Adipocyte (in vitro differentiated cells): ENCODE results near the gene OR8D1.

Experiments used
- DNase-seq: peaks from one replicate; pipeline ENCODE4 v3.0.0-alpha.2; 2015; ENCODE audit warnings: low read depth
- H3K27me3 ChIP-seq: replicated peaks from 2 replicates; pipeline ENCODE4 v1.7.0; 2013; ENCODE audit warnings: mild to moderate bottlenecking, low read length, moderate library complexity; ENCODE audit not compliant: control insufficient read depth, insufficient read depth
- H3K36me3 ChIP-seq: 2 replicates; pipeline ENCODE4 v1.7.0; 2013; ENCODE audit warnings: low read length, mild to moderate bottlenecking, moderate library complexity; ENCODE audit not compliant: control insufficient read depth, insufficient read depth, severe bottlenecking
- H3K4me1 ChIP-seq: 2 replicates; pipeline ENCODE4 v1.7.0; 2013; ENCODE audit warnings: mild to moderate bottlenecking, low read length, moderate library complexity; ENCODE audit not compliant: control insufficient read depth, insufficient read depth
- H3K4me3 ChIP-seq: 2 replicates; pipeline ENCODE4 v1.7.0; 2013; ENCODE audit warnings: mild to moderate bottlenecking, low read length, moderate library complexity
- H3K9ac ChIP-seq: 2 replicates; pipeline ENCODE4 v1.7.0; 2013; ENCODE audit warnings: mild to moderate bottlenecking, low read length, moderate library complexity
- H3K9me3 ChIP-seq: 2 replicates; pipeline ENCODE4 v1.7.0; 2013; ENCODE audit warnings: mild to moderate bottlenecking, low read length, moderate library complexity; ENCODE audit not compliant: control insufficient read depth

Gene OR8D1

DNA sequence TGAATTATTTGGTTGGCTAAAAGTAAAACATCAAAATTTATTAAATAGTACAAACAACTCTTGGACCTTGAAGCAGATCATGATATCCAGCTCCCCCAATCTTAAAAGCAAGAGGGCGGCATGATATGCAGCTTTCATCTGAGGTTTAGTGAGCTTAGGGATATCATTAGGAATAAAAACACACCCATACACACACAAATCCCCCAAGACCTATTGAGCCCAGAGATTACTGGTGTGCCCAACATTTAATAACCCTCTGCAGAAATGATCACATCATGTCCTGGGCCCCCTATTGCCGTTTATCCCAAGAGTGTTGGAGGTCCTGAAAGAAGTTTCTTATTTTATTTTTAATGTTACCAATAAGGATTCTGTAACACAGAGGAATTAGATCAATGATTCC is at the start of gene OR8D1:
OR8D1 (minus strand) TSS at position 101 of the 400 bp plus-strand sequence. CDS start 3,183 bp downstream, outside the sequence.
- no peak within 1 kb of the TSS for H3K9ac ChIP-seq
- no peak for DNase-seq
- no peaks in the 10 kb centered on the region for H3K4me1 ChIP-seq
- H3K36me3 ChIP-seq = no peaks in the 10 kb centered on the region
- H3K27me3 ChIP-seq = no peaks in the 10 kb centered on the region
- no peaks in the 10 kb centered on the region for H3K9me3 ChIP-seq
- H3K4me3 ChIP-seq = no peak within 1 kb of the TSS

DNA sequence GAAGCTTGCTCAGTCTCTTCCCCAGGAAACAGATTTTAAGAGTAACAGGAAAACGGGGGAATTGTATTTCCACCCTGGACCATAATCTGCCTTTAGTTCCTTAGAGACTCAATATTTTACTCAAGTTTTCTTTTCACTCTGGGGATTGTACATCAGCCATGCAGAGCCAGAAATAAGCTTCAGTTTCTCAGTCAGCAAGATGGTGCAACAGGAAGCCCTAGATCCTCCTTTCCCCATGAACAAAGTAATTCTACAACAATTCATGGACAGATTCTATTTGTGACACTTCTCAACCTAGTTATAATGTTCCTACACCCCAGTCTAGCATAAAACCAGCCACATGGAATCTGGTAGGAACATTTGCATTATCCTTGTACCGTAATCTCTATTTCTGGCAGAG is 45.8 kb upstream of the OR8D1 start:
- H3K4me1 ChIP-seq = no peaks in the 10 kb centered on the region
- DNase-seq = no peak
- H3K4me3 ChIP-seq = no peak overlapping the region
- H3K36me3 ChIP-seq = no peaks in the 10 kb centered on the region
- H3K27me3 ChIP-seq = no peaks in the 10 kb centered on the region
- no peak overlapping the region for H3K9ac ChIP-seq
- H3K9me3 ChIP-seq = no peaks in the 10 kb centered on the region

DNA sequence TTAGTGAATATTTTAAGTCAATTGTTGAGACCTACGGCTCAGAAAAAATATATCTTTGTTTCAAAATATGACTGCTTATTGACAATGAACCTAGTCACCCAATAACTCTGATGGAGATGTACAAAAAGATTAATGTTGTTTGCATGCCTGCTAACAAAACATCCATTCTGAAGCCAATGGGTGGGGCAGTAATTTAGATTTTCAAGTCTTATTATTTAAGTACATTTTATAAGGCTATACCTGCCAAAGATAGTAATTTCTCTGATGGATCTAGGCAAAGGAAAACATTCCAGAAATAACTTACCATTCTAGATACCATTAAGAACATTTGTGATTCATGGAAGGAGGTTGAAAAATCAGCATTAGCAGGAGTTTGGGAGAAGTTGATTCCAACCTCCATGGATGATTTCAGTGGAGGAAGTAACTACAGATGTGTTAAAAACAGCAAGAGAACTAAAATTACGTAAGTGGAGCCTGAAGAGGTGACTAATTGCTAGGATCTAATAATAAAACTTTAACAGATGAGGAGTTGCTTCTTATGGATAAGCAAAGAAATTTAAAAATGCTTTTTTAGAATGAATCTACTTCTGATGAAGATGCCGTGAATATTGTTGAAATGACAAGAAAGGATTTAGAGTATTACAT is 32.7 kb upstream of the OR8D1 start:
- DNase-seq = no peak
- Histone ChIP-seq H3K9ac (no peak overlapping the region), H3K4me3 (no peak overlapping the region), H3K36me3 (no peaks in the 10 kb centered on the region), H3K27me3 (no peaks in the 10 kb centered on the region), H3K4me1 (no peaks in the 10 kb centered on the region), H3K9me3 (peaks cover 11% of the 10 kb centered on the region)

DNA sequence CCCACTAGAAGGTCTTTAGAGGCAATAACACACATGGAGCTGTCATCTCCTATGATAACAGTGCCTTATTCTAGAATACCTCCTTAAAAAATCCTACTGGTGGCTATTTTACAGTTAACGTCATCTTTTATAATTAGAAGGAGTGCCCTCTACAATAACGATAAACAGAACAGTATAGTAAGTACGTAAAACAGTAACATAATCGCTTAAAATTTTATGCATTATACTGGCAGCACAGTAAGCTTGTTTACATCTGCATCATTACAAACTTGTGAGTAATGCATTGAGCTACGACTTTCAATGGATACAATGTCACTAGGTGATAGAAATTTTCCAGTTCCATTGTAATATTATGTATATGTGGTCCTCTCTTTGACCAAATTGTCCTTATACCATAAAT is 30.6 kb upstream of the OR8D1 start:
- H3K4me3 ChIP-seq = no peak overlapping the region
- H3K4me1 ChIP-seq = no peaks in the 10 kb centered on the region
- H3K9me3 ChIP-seq = peaks cover 7% of the 10 kb centered on the region
- H3K36me3 ChIP-seq = no peaks in the 10 kb centered on the region
- no peak for DNase-seq
- H3K27me3 ChIP-seq = no peaks in the 10 kb centered on the region
- H3K9ac ChIP-seq = no peak overlapping the region

DNA sequence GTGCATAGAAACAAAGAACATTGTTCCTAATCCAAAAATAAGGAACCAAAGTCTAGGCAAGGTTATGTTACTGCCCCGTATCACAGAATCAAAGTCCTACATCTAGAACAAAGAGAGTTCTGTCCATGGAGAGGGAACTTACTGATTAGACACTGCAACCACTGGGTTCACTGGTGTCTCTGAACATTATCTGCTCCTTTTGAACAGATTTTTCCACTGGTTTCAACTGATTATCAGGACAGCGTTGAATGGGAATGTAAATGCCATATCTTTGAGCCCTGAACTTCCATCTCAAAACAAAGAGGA is 26.3 kb upstream of the OR8D1 start:
- H3K4me1 ChIP-seq = no peaks in the 10 kb centered on the region
- no peak overlapping the region for H3K9ac ChIP-seq
- no peaks in the 10 kb centered on the region for H3K9me3 ChIP-seq
- DNase-seq = no peak
- H3K36me3 ChIP-seq = no peaks in the 10 kb centered on the region
- no peaks in the 10 kb centered on the region for H3K27me3 ChIP-seq
- H3K4me3 ChIP-seq = no peak overlapping the region

DNA sequence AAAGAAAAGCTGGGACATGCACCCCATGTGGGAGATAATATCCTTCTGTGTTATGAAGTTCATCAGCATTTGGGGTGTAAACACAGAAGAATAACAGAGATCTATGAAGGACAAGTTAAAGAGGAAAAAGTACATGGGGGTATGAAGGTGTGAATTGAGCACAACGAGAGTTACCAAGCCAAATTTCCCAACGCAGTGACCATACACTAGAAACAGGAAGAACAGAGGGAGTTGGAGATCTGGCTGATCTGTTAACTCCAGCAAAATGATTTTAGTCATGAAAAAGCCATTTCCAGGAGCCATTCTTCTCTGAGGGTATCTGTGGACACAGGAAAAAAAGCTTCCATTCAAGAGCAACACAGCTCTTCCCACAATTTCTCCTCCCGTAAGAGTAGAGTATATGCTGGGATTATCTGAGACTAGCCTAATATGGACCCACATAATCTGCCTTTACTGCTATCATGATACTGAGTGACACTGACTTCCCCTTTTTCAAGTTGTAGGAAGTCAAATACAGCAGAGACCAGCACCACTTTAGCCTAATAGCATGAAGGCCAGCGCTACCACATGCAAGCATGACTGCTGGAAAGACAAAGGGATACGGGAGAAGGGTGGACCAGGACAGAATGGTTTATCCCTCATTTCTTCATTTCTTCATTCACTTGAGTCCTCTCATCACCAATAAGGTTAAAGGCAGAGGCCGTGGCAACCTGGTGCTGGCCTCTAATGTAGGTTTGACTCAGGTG is 25.8 kb upstream of the OR8D1 start:
- no peak overlapping the region for H3K9ac ChIP-seq
- DNase-seq = no peak
- no peaks in the 10 kb centered on the region for H3K27me3 ChIP-seq
- H3K36me3 ChIP-seq = no peaks in the 10 kb centered on the region
- no peaks in the 10 kb centered on the region for H3K4me1 ChIP-seq
- H3K9me3 ChIP-seq = no peaks in the 10 kb centered on the region
- H3K4me3 ChIP-seq = no peak overlapping the region

DNA sequence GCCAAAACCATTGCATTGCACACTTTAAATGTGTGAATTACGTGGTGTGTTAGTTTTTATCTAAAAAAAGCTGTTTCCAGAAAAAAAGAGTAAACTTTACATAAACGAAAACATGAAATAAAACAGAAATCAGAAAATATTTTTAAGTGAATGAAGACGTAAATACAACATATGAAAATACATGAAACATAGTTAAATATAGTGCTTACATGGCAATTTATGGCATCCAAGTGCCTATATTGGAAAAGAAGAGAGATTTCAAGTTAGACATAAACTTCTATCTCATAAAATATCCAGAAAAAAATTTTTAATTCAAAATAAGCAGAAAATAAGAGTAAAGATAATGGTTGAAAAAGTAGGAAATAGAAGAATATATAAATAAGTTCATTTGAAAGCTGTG is 18.1 kb upstream of the OR8D1 start:
- Histone ChIP-seq H3K27me3 (peaks cover 15% of the 10 kb centered on the region), H3K4me3 (no peak overlapping the region), H3K4me1 (no peaks in the 10 kb centered on the region), H3K9ac (no peak overlapping the region), H3K9me3 (no peaks in the 10 kb centered on the region), H3K36me3 (no peaks in the 10 kb centered on the region)
- DNase-seq = no peak

DNA sequence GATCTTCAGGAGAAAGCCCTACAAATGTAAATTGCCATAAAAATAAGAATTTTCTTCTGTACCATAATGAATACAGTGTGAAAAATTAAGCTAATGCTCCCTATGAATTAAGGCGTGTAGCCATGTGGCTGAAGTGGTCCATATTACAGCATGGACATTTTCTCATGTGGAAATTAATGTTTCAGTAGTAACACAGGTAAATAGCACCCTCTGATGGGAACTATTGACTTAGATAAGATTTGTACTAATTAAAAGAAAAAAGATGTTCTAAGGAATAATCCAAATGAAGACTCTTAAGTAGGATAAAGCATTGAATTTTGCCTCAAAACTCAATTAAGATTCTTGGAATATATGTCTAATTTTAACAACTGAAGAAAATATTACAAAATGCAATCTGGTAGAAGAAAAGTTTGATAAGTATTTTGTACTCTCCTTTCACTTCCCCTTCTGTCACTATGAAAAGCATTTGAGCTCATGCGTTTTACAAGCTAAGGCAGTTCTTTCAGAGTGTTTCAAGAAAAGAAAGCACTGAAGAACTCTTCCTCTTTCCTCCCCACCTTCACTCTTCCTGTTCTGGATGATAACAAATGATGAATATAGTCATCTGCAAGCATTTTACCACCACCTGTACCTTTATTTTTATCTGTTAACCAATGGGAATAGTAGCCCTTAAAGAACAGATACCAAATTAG is 16.2 kb upstream of the OR8D1 start:
- Histone ChIP-seq H3K36me3 (no peaks in the 10 kb centered on the region), H3K9me3 (no peaks in the 10 kb centered on the region), H3K4me3 (no peak overlapping the region), H3K4me1 (no peaks in the 10 kb centered on the region), H3K9ac (no peak overlapping the region), H3K27me3 (peaks cover 15% of the 10 kb centered on the region)
- peak; percentile 15 for DNase-seq

DNA sequence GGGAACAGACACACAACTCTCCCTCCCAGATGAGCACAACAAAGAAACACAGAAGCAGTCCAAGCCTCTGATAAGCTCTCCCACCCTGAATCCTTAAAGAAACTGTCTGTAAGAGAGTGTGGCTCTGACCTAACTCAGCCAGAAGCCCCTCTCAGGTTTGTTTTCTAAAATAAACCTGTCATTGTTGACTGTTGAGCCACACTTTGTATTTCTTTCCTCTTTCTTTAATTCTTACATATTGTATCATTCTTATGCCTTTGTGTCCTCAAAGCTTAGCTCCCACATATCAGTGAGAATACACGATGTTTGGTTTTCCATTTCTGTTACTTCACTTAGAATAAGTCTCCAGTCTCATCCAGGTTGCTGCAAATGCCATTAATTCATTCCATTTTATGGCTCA is 14.0 kb upstream of the OR8D1 start:
- H3K4me3 ChIP-seq = no peak overlapping the region
- no peak for DNase-seq
- no peaks in the 10 kb centered on the region for H3K9me3 ChIP-seq
- H3K36me3 ChIP-seq = no peaks in the 10 kb centered on the region
- H3K27me3 ChIP-seq = peaks cover 18% of the 10 kb centered on the region
- H3K4me1 ChIP-seq = no peaks in the 10 kb centered on the region
- no peak overlapping the region for H3K9ac ChIP-seq

DNA sequence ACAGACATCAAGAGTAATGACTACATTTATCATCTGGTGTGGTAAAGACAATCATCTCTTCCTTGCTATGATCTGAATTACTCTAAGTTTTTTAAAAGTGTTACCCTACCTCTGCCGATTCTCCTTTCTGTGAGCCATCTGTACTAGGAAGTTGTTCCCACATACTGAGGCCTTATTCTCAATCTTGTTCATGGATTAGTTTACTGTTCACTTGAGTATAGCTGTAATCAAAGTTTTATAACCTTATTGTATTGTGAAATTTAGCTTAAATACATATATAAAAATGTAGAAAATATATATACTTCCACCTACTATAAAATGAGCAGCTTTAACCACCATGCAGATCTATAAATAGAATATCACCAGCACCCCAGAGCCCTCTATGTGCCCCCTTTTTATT is 8.6 kb upstream of the OR8D1 start:
- no peak for DNase-seq
- H3K9ac ChIP-seq = no peak overlapping the region
- no peaks in the 10 kb centered on the region for H3K36me3 ChIP-seq
- peaks cover 12% of the 10 kb centered on the region for H3K27me3 ChIP-seq
- H3K4me1 ChIP-seq = no peaks in the 10 kb centered on the region
- H3K4me3 ChIP-seq = no peak overlapping the region
- H3K9me3 ChIP-seq = no peaks in the 10 kb centered on the region

DNA sequence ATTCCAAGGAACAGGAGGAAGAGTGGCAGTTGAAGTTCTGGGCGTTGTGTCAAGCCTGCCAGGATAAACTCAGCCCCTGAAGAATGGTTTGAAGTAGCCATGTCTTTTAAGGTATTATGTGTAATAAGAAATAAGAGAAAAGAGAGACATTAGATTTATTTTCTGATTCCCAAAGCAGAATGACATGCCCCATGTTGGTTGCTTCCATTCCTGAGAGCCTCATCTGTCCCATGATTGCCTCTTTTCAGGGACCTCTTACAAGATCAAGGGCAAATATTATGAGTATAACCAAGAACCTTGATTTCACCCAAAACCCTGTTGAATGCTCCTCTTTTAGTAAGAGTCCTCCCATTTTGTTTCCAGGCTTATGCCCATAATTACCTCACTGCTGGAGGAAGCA is 6.3 kb upstream of the OR8D1 start, which contains the start of gene OR8D2:
OR8D2 (minus strand) TSS at position 101 of the 400 bp plus-strand sequence; CDS start at position 101, 0 bp downstream.
- Histone ChIP-seq H3K9me3 (no peaks in the 10 kb centered on the region), H3K36me3 (no peaks in the 10 kb centered on the region), H3K4me3 (no peak within 1 kb of the TSS), H3K27me3 (peaks cover 11% of the 10 kb centered on the region), H3K4me1 (no peaks in the 10 kb centered on the region), H3K9ac (no peak within 1 kb of the TSS)
- DNase-seq = no peak
